Naive B cell (primary cell): ENCODE results near the gene MPL. TPM values are rescaled to one million over a fixed set of nuclear protein-coding genes. Genes with fewer than 3 reads are reported as not detected.
A peak's percentile ranks its signal among the peaks of the same experiment; 100 is the strongest.

Source experiments
- ATAC-seq, 2 donors: fragments of 150-1000 bp; cut with Tn5 transposase; 2 replicates each; pipeline ENCODE4 v1.10.0; 2021; ENCODE audit warnings: low read depth in 2 of 2, mild to moderate bottlenecking in 2 of 2, moderate library complexity in 2 of 2
- DNase-seq: peaks from one replicate; pipeline ENCODE4 v3.0.0; 2022
- H3K27ac Mint-ChIP-seq, 6 donors: one replicate each; pipeline ENCODE4 v1.8.0; 2020 to 2022; ENCODE audit warnings: mild to moderate bottlenecking in 6 of 6, mixed read lengths in 6 of 6, moderate library complexity in 5 of 6, inconsistent platforms in 2 of 6
- H3K27me3 Mint-ChIP-seq, 3 donors: one replicate each; pipeline ENCODE4 v1.8.0; 2021 to 2022; ENCODE audit warnings: mixed read lengths in 3 of 3, mild to moderate bottlenecking in 1 of 3
- H3K36me3 Mint-ChIP-seq, 2 donors: one replicate each; pipeline ENCODE4 v1.8.0; 2020 to 2022; ENCODE audit warnings: mixed read lengths in 2 of 2, inconsistent platforms in 1 of 2, mild to moderate bottlenecking in 1 of 2
- H3K4me1 Mint-ChIP-seq, 3 donors: one replicate each; pipeline ENCODE4 v1.8.0; 2020 to 2022; ENCODE audit warnings: mixed read lengths in 3 of 3, inconsistent platforms in 1 of 3, mild to moderate bottlenecking in 1 of 3, moderate library complexity in 1 of 3
- H3K4me3 Mint-ChIP-seq, 8 donors: one replicate each; pipeline ENCODE4 v1.8.0; 2020 to 2022; ENCODE audit warnings: mild to moderate bottlenecking in 8 of 8, mixed read lengths in 8 of 8, moderate library complexity in 8 of 8, inconsistent platforms in 2 of 8
- H3K9me3 Mint-ChIP-seq, 7 donors: one replicate each; pipeline ENCODE4 v1.8.0; 2020 to 2022; ENCODE audit warnings: mixed read lengths in 7 of 7, mild to moderate bottlenecking in 5 of 7, inconsistent platforms in 2 of 7, moderate library complexity in 1 of 7
- polyA plus RNA-seq, 6 donors: library from polyadenylated mRNA; unstranded; fragments of 300-500 nt; fragmentation: Illumina TruSeq; gene quantifications; one replicate each; pipeline ENCODE4 v1.2.3, GENCODE V29; 2021; ENCODE audit warnings: low read depth in 6 of 6

MPL gene
- polyA plus RNA-seq, 6 donors from 2014 or later, result 0.32 TPM; not detected in 5

- no peaks in the 10 kb centered on the region for H3K4me1 Mint-ChIP-seq
- H3K27me3 Mint-ChIP-seq, result peaks cover 0 to 14% (median 6%) of the 10 kb centered on the region in 3 donors
- no peaks in the 10 kb centered on the region for H3K9me3 Mint-ChIP-seq
- H3K4me3 Mint-ChIP-seq, result no peak overlapping the region
- peak overlapping the region in 1 of 6 donors; percentile 56 for H3K27ac Mint-ChIP-seq
- no peaks in the 10 kb centered on the region for H3K36me3 Mint-ChIP-seq
- no peak for DNase-seq
- ATAC-seq, result no peak
Observed at GRCh38 chr1:43311521-43311920, 26.1 kb upstream of the MPL start.

GRCh38 chr1:43312212-43312623 is 25.4 kb upstream of the MPL start:
- H3K4me3 Mint-ChIP-seq, result peak overlapping the region in 1 of 8 donors; percentile 35
- H3K36me3 Mint-ChIP-seq, result no peaks in the 10 kb centered on the region
- no peaks in the 10 kb centered on the region for H3K9me3 Mint-ChIP-seq
- ATAC-seq (no peak), DNase-seq (no peak)
- H3K4me1 Mint-ChIP-seq, result no peaks in the 10 kb centered on the region
- H3K27me3 Mint-ChIP-seq, result peaks cover 0 to 11% (median 6%) of the 10 kb centered on the region in 3 donors
- H3K27ac Mint-ChIP-seq, result no peak overlapping the region

GRCh38 chr1:43312663-43313515 is 24.7 kb upstream of the MPL start:
- Mint-ChIP-seq H3K9me3 (peaks cover 0 to under 1% (median 0%) of the 10 kb centered on the region in 7 donors), H3K27ac (no peak overlapping the region), H3K4me1 (no peaks in the 10 kb centered on the region), H3K27me3 (peaks cover 0 to 8% (median 2%) of the 10 kb centered on the region in 3 donors), H3K4me3 (peak overlapping the region in 1 of 8 donors; percentile 35), H3K36me3 (no peaks in the 10 kb centered on the region)
- ATAC-seq (no peak), DNase-seq (no peak)

- H3K9me3 Mint-ChIP-seq, result peaks cover 0 to 1% (median 0%) of the 10 kb centered on the region in 7 donors
Observed at GRCh38 chr1:43313771-43314170, 23.8 kb upstream of the MPL start.

GRCh38 chr1:43314233-43314632 is 23.4 kb upstream of the MPL start:
- Mint-ChIP-seq H3K9me3 (peaks cover 0 to 1% (median 0%) of the 10 kb centered on the region in 7 donors), H3K27me3 (no peaks in the 10 kb centered on the region), H3K27ac (peak overlapping the region in 1 of 6 donors; percentile 25), H3K4me3 (no peak overlapping the region), H3K36me3 (no peaks in the 10 kb centered on the region), H3K4me1 (peaks cover 0 to 2% (median 0%) of the 10 kb centered on the region in 3 donors)
- no peak for DNase-seq
- no peak for ATAC-seq

More at GRCh38 chr1:43313771-43314170, 23.8 kb upstream of the MPL start:
- Mint-ChIP-seq H3K4me3 (no peak overlapping the region), H3K27ac (peak overlapping the region in 1 of 6 donors; percentile 79), H3K36me3 (no peaks in the 10 kb centered on the region), H3K27me3 (no peaks in the 10 kb centered on the region), H3K4me1 (peaks cover 0 to under 1% (median 0%) of the 10 kb centered on the region in 3 donors)
- ATAC-seq (no peak), DNase-seq (no peak)

- H3K4me1 Mint-ChIP-seq, result peaks cover 0 to 2% (median 0%) of the 10 kb centered on the region in 3 donors
- no peaks in the 10 kb centered on the region for H3K27me3 Mint-ChIP-seq
- no peaks in the 10 kb centered on the region for H3K36me3 Mint-ChIP-seq
- H3K27ac Mint-ChIP-seq, result peak overlapping the region in 1 of 6 donors; percentile 42
- DNase-seq (no peak), ATAC-seq (no peak)
- no peak overlapping the region for H3K4me3 Mint-ChIP-seq
- H3K9me3 Mint-ChIP-seq, result peaks cover 0 to 1% (median 0%) of the 10 kb centered on the region in 7 donors
Observed at GRCh38 chr1:43315481-43315880, 22.1 kb upstream of the MPL start.

- Mint-ChIP-seq H3K9me3 (peaks cover 0 to 1% (median 0%) of the 10 kb centered on the region in 7 donors), H3K36me3 (no peaks in the 10 kb centered on the region), H3K27ac (no peak overlapping the region), H3K4me3 (no peak overlapping the region), H3K27me3 (no peaks in the 10 kb centered on the region), H3K4me1 (peaks cover 0 to 2% (median 0%) of the 10 kb centered on the region in 3 donors)
- ATAC-seq (no peak), DNase-seq (no peak)
Observed at GRCh38 chr1:43315963-43316737, 21.5 kb upstream of the MPL start.

- Mint-ChIP-seq H3K4me3 (peak overlapping the region in 1 of 8 donors; percentile 66), H3K36me3 (no peaks in the 10 kb centered on the region), H3K4me1 (peaks cover 0 to 2% (median 0%) of the 10 kb centered on the region in 3 donors), H3K27ac (peak overlapping the region in 1 of 6 donors; percentile 67), H3K27me3 (no peaks in the 10 kb centered on the region), H3K9me3 (peaks cover 0 to 1% (median 0%) of the 10 kb centered on the region in 7 donors)
- DNase-seq, result no peak
- no peak for ATAC-seq
Observed at GRCh38 chr1:43316738-43317520, 20.7 kb upstream of the MPL start.

- Mint-ChIP-seq H3K36me3 (no peaks in the 10 kb centered on the region), H3K27me3 (no peaks in the 10 kb centered on the region), H3K27ac (peak overlapping the region in 1 of 6 donors; percentile 77), H3K9me3 (peaks cover 0 to 1% (median 0%) of the 10 kb centered on the region in 7 donors), H3K4me1 (peaks cover 0 to 2% (median 0%) of the 10 kb centered on the region in 3 donors), H3K4me3 (no peak overlapping the region)
- ATAC-seq (no peak), DNase-seq (no peak)
Observed at GRCh38 chr1:43317817-43318471, 19.7 kb upstream of the MPL start.

GRCh38 chr1:43318831-43319230 is 18.8 kb upstream of the MPL start:
- H3K27ac Mint-ChIP-seq, result no peak overlapping the region
- H3K9me3 Mint-ChIP-seq, result peaks cover 0 to 1% (median 0%) of the 10 kb centered on the region in 7 donors
- no peak overlapping the region for H3K4me3 Mint-ChIP-seq
- ATAC-seq, result no peak
- no peaks in the 10 kb centered on the region for H3K27me3 Mint-ChIP-seq
- H3K4me1 Mint-ChIP-seq, result peaks cover 0 to 2% (median 0%) of the 10 kb centered on the region in 3 donors
- H3K36me3 Mint-ChIP-seq, result no peaks in the 10 kb centered on the region
- no peak for DNase-seq

GRCh38 chr1:43319288-43319687 is 18.3 kb upstream of the MPL start:
- Mint-ChIP-seq H3K9me3 (peaks cover 0 to 4% (median 3%) of the 10 kb centered on the region in 7 donors), H3K4me3 (no peak overlapping the region), H3K27me3 (no peaks in the 10 kb centered on the region), H3K27ac (no peak overlapping the region), H3K36me3 (peaks cover 3 to 4% of the 10 kb centered on the region in 2 donors), H3K4me1 (peaks cover 0 to 2% (median 0%) of the 10 kb centered on the region in 3 donors)
- ATAC-seq (no peak), DNase-seq (no peak)

- no peak overlapping the region for H3K27ac Mint-ChIP-seq
- peaks cover 7 to 9% of the 10 kb centered on the region in 2 donors for H3K36me3 Mint-ChIP-seq
- H3K9me3 Mint-ChIP-seq, result peaks cover 3 to 8% (median 7%) of the 10 kb centered on the region in 7 donors
- H3K4me3 Mint-ChIP-seq, result no peak overlapping the region
- no peaks in the 10 kb centered on the region for H3K27me3 Mint-ChIP-seq
- peaks cover 0 to 2% (median 0%) of the 10 kb centered on the region in 3 donors for H3K4me1 Mint-ChIP-seq
- ATAC-seq (no peak), DNase-seq (no peak)
Observed at GRCh38 chr1:43319766-43320165, 17.9 kb upstream of the MPL start.
